Sigmoid colon (tissue), 3 donors: ENCODE measurements around the gene GRIN2A.

Experiments
- CTCF ChIP-seq, 4 experiments: fragments of 450-650 bp in 3 of 4; fragments of 200-600 bp in 1 of 4; IDR thresholded peaks; one replicate each; pipeline ENCODE4 v1.5.1; 2016 to 2019; ENCODE audit warnings: antibody characterized with exemption in 4 of 4, mild to moderate bottlenecking in 3 of 4, moderate library complexity in 2 of 4
- POLR2A ChIP-seq, 2 donors: fragments of 450-650 bp; IDR thresholded peaks; one replicate each; pipeline ENCODE4 v1.6.1; 2016; ENCODE audit warnings: antibody characterized with exemption in 2 of 2, mild to moderate bottlenecking in 2 of 2, moderate library complexity in 2 of 2

GRCh38 chr16:10165643-10166042 is 16.6 kb downstream of the GRIN2A start:
- no peak for TF ChIP-seq POLR2A (IDR thresholded peaks at IDR 0.05)
- TF ChIP-seq CTCF (IDR thresholded peaks at IDR 0.05), result no peak
